ENCODE results near the gene YTHDF1.

YTHDF1 gene

GRCh38 chr20:63244468-63244867 lies 28.5 kb upstream of the YTHDF1 start:
- Histone ChIP-seq H2AFZ (ENCODE audit: low read length) (no peak overlapping the region), H3K4me1 (ENCODE audit: insufficient read depth, low read length, severe bottlenecking) (no peaks in the 10 kb centered on the region), H3K9me2 (ENCODE audit: low read depth, low read length) (no peaks in the 10 kb centered on the region), H3K4me2 (ENCODE audit: low read length) (no peak overlapping the region), H4K20me1 (ENCODE audit: insufficient read depth, low read length) (no peaks in the 10 kb centered on the region), H3K27me3 (ENCODE audit: insufficient read depth, low read length) (peaks cover 4% of the 10 kb centered on the region; the same call in 1 of the 2 replicates), H3K9ac (ENCODE audit: low read length) (no peak overlapping the region), H3K9me3 (ENCODE audit: low read length) (no peaks in the 10 kb centered on the region), H3K79me2 (ENCODE audit: insufficient read depth, low read length) (no peaks in the 10 kb centered on the region), H3K27ac (ENCODE audit: low read depth, low read length, poor library complexity, severe bottlenecking) (no peak overlapping the region), H3K36me3 (ENCODE audit: insufficient read depth, low read length) (no peaks in the 10 kb centered on the region), H3F3A (ENCODE audit: insufficient read depth, low read length) (no peaks in the 10 kb centered on the region), H3K4me3 (ENCODE audit: low read depth, low read length, poor library complexity, severe bottlenecking) (no peak overlapping the region)
- TF ChIP-seq EZH2 (IDR thresholded peaks at IDR 0.05; ENCODE audit: borderline replicate concordance, low read length) = no peak
- no peak for TF ChIP-seq CTCF (IDR thresholded peaks at IDR 0.05; ENCODE audit: low read length)

GRCh38 chr20:63243604-63244247 lies 27.8 kb upstream of the YTHDF1 start:
- TF ChIP-seq EZH2 (IDR thresholded peaks at IDR 0.05; ENCODE audit: borderline replicate concordance, low read length) (no peak), CTCF (IDR thresholded peaks at IDR 0.05; ENCODE audit: low read length) (no peak)
- no peaks in the 10 kb centered on the region for H3K36me3 ChIP-seq (ENCODE audit: insufficient read depth, low read length)
- no peak overlapping the region for H2AFZ ChIP-seq (ENCODE audit: low read length)
- no peaks in the 10 kb centered on the region for H3K9me3 ChIP-seq (ENCODE audit: low read length)
- no peak overlapping the region for H3K4me2 ChIP-seq (ENCODE audit: low read length)
- no peak overlapping the region for H3K9ac ChIP-seq (ENCODE audit: low read length)
- H3K9me2 ChIP-seq (ENCODE audit: low read depth, low read length) = no peaks in the 10 kb centered on the region
- no peaks in the 10 kb centered on the region for H3K4me1 ChIP-seq (ENCODE audit: insufficient read depth, low read length, severe bottlenecking)
- no peak overlapping the region for H3K4me3 ChIP-seq (ENCODE audit: low read depth, low read length, poor library complexity, severe bottlenecking)
- no peak overlapping the region for H3K27ac ChIP-seq (ENCODE audit: low read depth, low read length, poor library complexity, severe bottlenecking)
- H4K20me1 ChIP-seq (ENCODE audit: insufficient read depth, low read length) = no peaks in the 10 kb centered on the region
- peaks cover 4% of the 10 kb centered on the region; the same call in 1 of the 2 replicates for H3K27me3 ChIP-seq (ENCODE audit: insufficient read depth, low read length)
- H3F3A ChIP-seq (ENCODE audit: insufficient read depth, low read length) = no peaks in the 10 kb centered on the region
- H3K79me2 ChIP-seq (ENCODE audit: insufficient read depth, low read length) = no peaks in the 10 kb centered on the region

- no peaks in the 10 kb centered on the region for H3F3A ChIP-seq (ENCODE audit: insufficient read depth, low read length)
- H3K4me1 ChIP-seq (ENCODE audit: insufficient read depth, low read length, severe bottlenecking) = no peaks in the 10 kb centered on the region
- no peaks in the 10 kb centered on the region for H3K79me2 ChIP-seq (ENCODE audit: insufficient read depth, low read length)
- no peak overlapping the region for H3K4me2 ChIP-seq (ENCODE audit: low read length)
- no peak overlapping the region for H3K27ac ChIP-seq (ENCODE audit: low read depth, low read length, poor library complexity, severe bottlenecking)
- no peak for TF ChIP-seq EZH2 (IDR thresholded peaks at IDR 0.05; ENCODE audit: borderline replicate concordance, low read length)
- TF ChIP-seq CTCF (IDR thresholded peaks at IDR 0.05; ENCODE audit: low read length) = no peak
- H3K36me3 ChIP-seq (ENCODE audit: insufficient read depth, low read length) = no peaks in the 10 kb centered on the region
- no peak overlapping the region for H3K9ac ChIP-seq (ENCODE audit: low read length)
- H2AFZ ChIP-seq (ENCODE audit: low read length) = no peak overlapping the region
- H4K20me1 ChIP-seq (ENCODE audit: insufficient read depth, low read length) = no peaks in the 10 kb centered on the region
- no peak overlapping the region for H3K4me3 ChIP-seq (ENCODE audit: low read depth, low read length, poor library complexity, severe bottlenecking)
- H3K27me3 ChIP-seq (ENCODE audit: insufficient read depth, low read length) = peaks cover 4% of the 10 kb centered on the region; the same call in 1 of the 2 replicates
- no peaks in the 10 kb centered on the region for H3K9me3 ChIP-seq (ENCODE audit: low read length)
- H3K9me2 ChIP-seq (ENCODE audit: low read depth, low read length) = no peaks in the 10 kb centered on the region
Measured at GRCh38 chr20:63242736-63243135, 26.8 kb upstream of the YTHDF1 start.
